ENCODE data around the gene BFSP2.

DNA sequence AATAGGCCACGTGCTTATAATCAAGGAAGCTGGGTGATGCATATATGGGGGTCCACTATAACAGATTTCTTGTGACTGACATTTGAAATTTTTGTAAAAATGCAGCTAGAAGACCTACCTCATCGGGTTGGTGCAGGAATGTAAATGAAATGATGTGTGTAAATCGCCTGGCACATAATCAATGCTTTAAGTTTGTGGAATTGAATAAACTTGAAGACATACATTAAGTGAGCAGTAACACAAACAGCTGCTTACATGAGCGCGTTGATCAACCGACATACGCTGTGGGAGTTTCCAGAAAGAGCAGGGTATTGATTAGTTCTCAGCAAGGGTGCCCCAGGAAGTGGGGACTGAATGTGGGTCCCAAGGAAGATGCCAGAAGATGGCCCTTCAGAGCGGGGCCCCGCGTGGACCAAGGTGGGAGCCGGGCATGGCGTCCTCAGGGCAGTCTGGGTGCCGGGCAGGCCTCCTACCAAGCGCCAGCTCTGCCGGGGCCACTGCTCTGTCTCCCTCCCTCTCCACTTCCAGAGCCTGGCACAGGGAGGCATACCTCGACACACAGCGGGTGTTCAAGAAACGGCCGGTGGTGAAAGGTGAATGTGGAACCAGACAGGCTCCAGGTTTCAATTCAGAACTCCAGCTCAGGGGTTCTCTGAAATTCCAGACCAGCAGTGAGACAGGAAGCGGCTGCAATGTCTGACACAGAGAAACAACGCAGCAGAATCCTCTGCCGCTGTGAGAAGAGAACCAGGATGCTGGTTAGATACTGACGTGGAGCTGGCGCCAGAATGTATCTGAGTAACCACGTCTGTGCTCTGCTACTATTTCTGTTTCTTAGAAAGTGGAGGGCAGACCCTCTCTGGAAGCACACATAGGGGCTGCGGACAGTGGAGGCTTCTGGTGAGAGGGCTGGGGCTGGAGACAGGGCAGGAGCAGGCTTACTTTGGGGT, 12.6 kb downstream of the BFSP2 start:
- TF ChIP-seq, protein P1, sequence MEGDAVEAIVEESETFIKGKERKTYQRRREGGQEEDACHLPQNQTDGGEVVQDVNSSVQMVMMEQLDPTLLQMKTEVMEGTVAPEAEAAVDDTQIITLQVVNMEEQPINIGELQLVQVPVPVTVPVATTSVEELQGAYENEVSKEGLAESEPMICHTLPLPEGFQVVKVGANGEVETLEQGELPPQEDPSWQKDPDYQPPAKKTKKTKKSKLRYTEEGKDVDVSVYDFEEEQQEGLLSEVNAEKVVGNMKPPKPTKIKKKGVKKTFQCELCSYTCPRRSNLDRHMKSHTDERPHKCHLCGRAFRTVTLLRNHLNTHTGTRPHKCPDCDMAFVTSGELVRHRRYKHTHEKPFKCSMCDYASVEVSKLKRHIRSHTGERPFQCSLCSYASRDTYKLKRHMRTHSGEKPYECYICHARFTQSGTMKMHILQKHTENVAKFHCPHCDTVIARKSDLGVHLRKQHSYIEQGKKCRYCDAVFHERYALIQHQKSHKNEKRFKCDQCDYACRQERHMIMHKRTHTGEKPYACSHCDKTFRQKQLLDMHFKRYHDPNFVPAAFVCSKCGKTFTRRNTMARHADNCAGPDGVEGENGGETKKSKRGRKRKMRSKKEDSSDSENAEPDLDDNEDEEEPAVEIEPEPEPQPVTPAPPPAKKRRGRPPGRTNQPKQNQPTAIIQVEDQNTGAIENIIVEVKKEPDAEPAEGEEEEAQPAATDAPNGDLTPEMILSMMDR (IDR thresholded peaks at IDR 0.05; ENCODE audit: low read depth, low read length), result no peak
- no peak for TF ChIP-seq EZH2phosphoT487 (IDR thresholded peaks at IDR 0.05; ENCODE audit: low read depth)

Measured in OCI-LY3 (cell line).